Activated CD4-positive, alpha-beta T cell treated with anti-CD3 and anti-CD28 coated beads, Interleukin-2, amount 50 U/mL, for 1 hour (primary cell): Measurements from ENCODE around the gene EPN2.

Experiments used
- DNase-seq: peaks from one replicate; pipeline ENCODE4 v3.0.0-alpha.2; 2020

The EPN2 gene

GRCh38 chr17:19242323-19242722 is 5.2 kb downstream of the EPN2 start:
- DNase-seq, result no peak

GRCh38 chr17:19242926-19243325 is 5.8 kb downstream of the EPN2 start:
- DNase-seq, result no peak

- DNase-seq, result no peak
Observed at GRCh38 chr17:19243838-19244237, 6.7 kb downstream of the EPN2 start.

- DNase-seq, result no peak
Observed at GRCh38 chr17:19244357-19244756, 7.2 kb downstream of the EPN2 start.

- no peak for DNase-seq
Observed at GRCh38 chr17:19244781-19245180, 7.6 kb downstream of the EPN2 start.

- DNase-seq, result no peak
Observed at GRCh38 chr17:19247473-19247872, 10.3 kb downstream of the EPN2 start.

- no peak for DNase-seq
Observed at GRCh38 chr17:19248151-19248927, 11.2 kb downstream of the EPN2 start.

- no peak for DNase-seq
Observed at GRCh38 chr17:19248928-19249574, 11.9 kb downstream of the EPN2 start.

GRCh38 chr17:19249681-19250080 is 12.5 kb downstream of the EPN2 start:
- DNase-seq, result no peak

- DNase-seq, result no peak
Observed at GRCh38 chr17:19250421-19251173, 13.4 kb downstream of the EPN2 start.

GRCh38 chr17:19253112-19253511 is 15.9 kb downstream of the EPN2 start:
- DNase-seq, result no peak

GRCh38 chr17:19254651-19255050 is 17.5 kb downstream of the EPN2 start:
- DNase-seq, result no peak

GRCh38 chr17:19255279-19255678 is 18.1 kb downstream of the EPN2 start:
- no peak for DNase-seq

GRCh38 chr17:19258371-19258770 is 21.2 kb downstream of the EPN2 start:
- no peak for DNase-seq

- no peak for DNase-seq
Observed at GRCh38 chr17:19260958-19261357, 23.8 kb downstream of the EPN2 start.

GRCh38 chr17:19261426-19261825 is 24.3 kb downstream of the EPN2 start:
- DNase-seq, result no peak

- no peak for DNase-seq
Observed at GRCh38 chr17:19262650-19263631, 25.8 kb downstream of the EPN2 start.

GRCh38 chr17:19263641-19264051 is 26.5 kb downstream of the EPN2 start:
- DNase-seq, result no peak

GRCh38 chr17:19264268-19264667 is 27.1 kb downstream of the EPN2 start:
- DNase-seq, result no peak

GRCh38 chr17:19264681-19265080 is 27.5 kb downstream of the EPN2 start:
- no peak for DNase-seq

- no peak for DNase-seq
Observed at GRCh38 chr17:19265755-19266154, 28.6 kb downstream of the EPN2 start.

- no peak for DNase-seq
Observed at GRCh38 chr17:19268611-19269010, 31.4 kb downstream of the EPN2 start.

- no peak for DNase-seq
Observed at GRCh38 chr17:19269106-19269505, 31.9 kb downstream of the EPN2 start.
